Endothelial cell (in vitro differentiated cells): ENCODE measurements around the gene AIFM2. TPM values are rescaled to one million over a fixed set of nuclear protein-coding genes. Genes with fewer than 3 reads are reported as not detected.
A peak's percentile ranks its signal among the peaks of the same experiment; 100 is the strongest.

Experiments
- DNase-seq: peaks from one replicate; pipeline ENCODE4 v3.0.0; 2021; ENCODE audit warnings: low spot score
- H3K27ac Mint-ChIP-seq: one replicate; pipeline ENCODE4 v1.8.0; 2021; ENCODE audit warnings: mixed read lengths, inconsistent platforms; ENCODE audit not compliant: unreplicated experiment
- H3K27me3 Mint-ChIP-seq: one replicate; pipeline ENCODE4 v1.8.0; 2021; ENCODE audit warnings: mild to moderate bottlenecking, moderate library complexity, mixed read lengths, inconsistent platforms; ENCODE audit not compliant: unreplicated experiment
- H3K36me3 Mint-ChIP-seq: one replicate; pipeline ENCODE4 v1.8.0; 2021; ENCODE audit warnings: mild to moderate bottlenecking, low read depth, mixed read lengths, inconsistent platforms; ENCODE audit not compliant: unreplicated experiment
- H3K4me1 Mint-ChIP-seq: one replicate; pipeline ENCODE4 v1.8.0; 2021; ENCODE audit warnings: mild to moderate bottlenecking, mixed read lengths, inconsistent platforms; ENCODE audit not compliant: unreplicated experiment
- H3K4me3 Mint-ChIP-seq: one replicate; pipeline ENCODE4 v1.8.0; 2021; ENCODE audit warnings: mild to moderate bottlenecking, mixed read lengths, inconsistent platforms; ENCODE audit not compliant: unreplicated experiment
- H3K9me3 Mint-ChIP-seq: one replicate; pipeline ENCODE4 v1.8.0; 2021; ENCODE audit warnings: mixed read lengths, inconsistent platforms; ENCODE audit not compliant: unreplicated experiment
- total RNA-seq: library from RNA; stranded (reverse); fragmentation: NEBNext Ultra II Directional; extraction: Animal tissue kit (Norgen Biotek cat#: 25700); gene quantifications from one replicate; pipeline ENCODE4 v1.2.1, GENCODE V29; 2021; ENCODE audit not compliant: unreplicated experiment
- TF ChIP-seq, protein P1 (sequence below): fragments of 200-600 bp; sonication (generic); IDR thresholded peaks from one replicate; pipeline ENCODE4 v1.5.0; 2021; ENCODE audit warnings: antibody characterized with exemption; ENCODE audit not compliant: unreplicated experiment

The AIFM2 gene
- total RNA-seq, 1 donor from 2014 or later = 1.7 TPM

DNA sequence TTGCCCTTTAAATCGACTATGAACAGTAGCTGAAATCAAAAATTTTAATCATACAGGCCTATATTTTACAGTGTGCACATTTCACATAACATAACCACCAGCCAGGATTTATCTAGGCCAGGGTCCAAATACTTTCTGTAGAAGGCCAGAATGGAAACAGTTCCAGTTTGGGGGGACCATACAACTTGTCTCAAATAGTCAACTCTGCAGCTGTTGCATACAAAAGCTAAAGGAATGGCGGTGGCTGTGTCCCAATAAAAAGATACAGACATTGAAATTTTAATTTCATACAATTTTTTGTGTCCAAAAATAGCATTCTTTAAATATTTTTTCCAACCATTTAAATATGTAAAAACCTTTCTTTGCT lies 14.6 kb upstream of the AIFM2 start:
- DNase-seq = no peak
- H3K4me1 Mint-ChIP-seq = peaks cover 9% of the 10 kb centered on the region
- TF ChIP-seq, protein P1, sequence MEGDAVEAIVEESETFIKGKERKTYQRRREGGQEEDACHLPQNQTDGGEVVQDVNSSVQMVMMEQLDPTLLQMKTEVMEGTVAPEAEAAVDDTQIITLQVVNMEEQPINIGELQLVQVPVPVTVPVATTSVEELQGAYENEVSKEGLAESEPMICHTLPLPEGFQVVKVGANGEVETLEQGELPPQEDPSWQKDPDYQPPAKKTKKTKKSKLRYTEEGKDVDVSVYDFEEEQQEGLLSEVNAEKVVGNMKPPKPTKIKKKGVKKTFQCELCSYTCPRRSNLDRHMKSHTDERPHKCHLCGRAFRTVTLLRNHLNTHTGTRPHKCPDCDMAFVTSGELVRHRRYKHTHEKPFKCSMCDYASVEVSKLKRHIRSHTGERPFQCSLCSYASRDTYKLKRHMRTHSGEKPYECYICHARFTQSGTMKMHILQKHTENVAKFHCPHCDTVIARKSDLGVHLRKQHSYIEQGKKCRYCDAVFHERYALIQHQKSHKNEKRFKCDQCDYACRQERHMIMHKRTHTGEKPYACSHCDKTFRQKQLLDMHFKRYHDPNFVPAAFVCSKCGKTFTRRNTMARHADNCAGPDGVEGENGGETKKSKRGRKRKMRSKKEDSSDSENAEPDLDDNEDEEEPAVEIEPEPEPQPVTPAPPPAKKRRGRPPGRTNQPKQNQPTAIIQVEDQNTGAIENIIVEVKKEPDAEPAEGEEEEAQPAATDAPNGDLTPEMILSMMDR = no peak
- peaks cover 9% of the 10 kb centered on the region for H3K36me3 Mint-ChIP-seq
- no peaks in the 10 kb centered on the region for H3K9me3 Mint-ChIP-seq
- peak overlapping the region; percentile 87 for H3K4me3 Mint-ChIP-seq
- H3K27ac Mint-ChIP-seq = peak overlapping the region; percentile 83
- peaks cover 13% of the 10 kb centered on the region for H3K27me3 Mint-ChIP-seq

DNA sequence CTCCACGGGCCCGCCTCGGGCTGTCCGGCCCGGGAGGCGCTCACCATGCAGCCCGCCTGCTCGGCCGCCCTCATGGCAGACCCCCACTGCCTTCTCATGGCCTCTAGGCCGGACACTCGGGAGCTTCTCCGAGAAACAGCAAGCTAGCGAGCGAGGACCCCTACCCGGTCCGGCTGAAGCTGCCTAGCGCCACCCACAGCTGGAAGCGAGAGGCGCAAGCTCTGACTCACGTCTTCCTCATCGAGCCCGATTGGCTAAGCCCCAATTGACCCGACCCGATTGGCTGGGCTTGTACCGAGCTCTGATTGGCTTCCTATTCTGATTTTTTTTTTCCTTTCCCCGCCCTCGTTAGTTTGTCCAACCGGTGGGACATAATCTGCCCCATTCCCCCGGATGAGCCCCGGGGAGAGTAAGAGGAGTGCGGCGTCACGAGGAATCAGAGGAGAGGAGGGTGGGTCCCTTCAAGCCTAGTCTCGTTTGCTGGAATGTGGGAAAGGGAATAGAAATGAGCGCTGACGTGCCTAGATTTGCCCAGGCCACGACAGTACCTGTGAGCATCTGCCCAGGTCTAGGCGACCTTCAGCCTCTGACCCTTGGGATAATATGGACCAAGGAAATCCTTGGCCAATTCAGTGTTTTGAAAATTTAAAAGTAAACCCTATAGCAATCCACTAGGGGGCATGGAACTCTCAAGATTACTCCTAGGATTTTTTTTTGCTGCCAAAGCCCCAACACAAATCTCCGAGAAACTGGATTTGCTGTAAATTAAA lies 14.0 kb upstream of the AIFM2 start, which contains the start of gene TYSND1:
Gene TYSND1, minus strand, starts transcription at position 212 of the 770 bp plus-strand sequence. Its CDS starts 114 bp downstream, at position 98.
- Mint-ChIP-seq H3K27me3 (peaks cover 13% of the 10 kb centered on the region), H3K4me1 (peaks cover 9% of the 10 kb centered on the region), H3K4me3 (peak within 1 kb of the TSS; percentile 87), H3K9me3 (no peaks in the 10 kb centered on the region), H3K36me3 (peaks cover 9% of the 10 kb centered on the region), H3K27ac (peak within 1 kb of the TSS; percentile 83)
- peak; percentile 98 for DNase-seq
- TF ChIP-seq, protein P1 = peak; percentile 78

DNA sequence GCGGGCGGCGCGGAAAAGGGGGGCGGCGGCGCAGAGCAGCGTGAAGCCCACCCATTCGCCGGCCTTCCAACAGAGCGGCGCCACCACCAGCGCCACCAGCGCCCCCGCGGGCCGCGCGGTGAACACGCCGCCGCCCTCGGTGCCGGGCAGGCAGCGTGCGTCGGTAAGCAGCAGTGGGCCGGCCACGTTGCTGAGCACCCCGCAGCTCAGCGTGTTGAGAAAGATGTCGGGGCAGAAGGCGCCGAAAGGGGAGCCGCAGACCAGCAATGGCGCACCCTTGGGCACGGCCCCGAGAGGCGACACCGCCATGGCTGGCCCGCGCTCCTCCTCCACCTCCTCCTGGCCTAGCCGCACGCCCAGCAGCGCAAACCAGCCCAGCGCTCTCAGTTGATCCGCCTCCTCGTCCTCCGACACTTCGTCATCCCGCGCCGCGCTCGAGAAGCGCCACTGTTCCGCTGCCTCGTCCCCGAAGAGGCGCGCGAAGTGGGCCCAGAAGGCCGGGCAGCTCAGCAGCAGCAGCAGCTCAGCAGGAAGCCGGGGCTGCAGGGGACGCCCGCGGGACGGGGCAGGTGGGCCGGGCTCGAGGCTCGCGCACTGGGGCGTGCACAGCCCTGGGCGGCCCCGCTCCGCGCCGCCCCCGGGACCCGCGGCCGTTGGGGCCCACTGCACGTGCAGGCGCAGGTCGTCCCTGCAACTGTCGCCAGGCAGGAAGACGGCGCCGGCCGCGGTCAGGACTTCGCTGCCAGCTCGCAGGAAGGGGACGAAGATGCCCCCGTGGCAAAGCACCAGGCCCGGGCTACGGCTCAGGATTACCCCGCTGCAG lies 13.3 kb upstream of the AIFM2 start:
- Mint-ChIP-seq H3K36me3 (peaks cover 9% of the 10 kb centered on the region), H3K4me3 (peak overlapping the region; percentile 71), H3K27me3 (peaks cover 13% of the 10 kb centered on the region), H3K27ac (no peak overlapping the region), H3K4me1 (peaks cover 9% of the 10 kb centered on the region), H3K9me3 (no peaks in the 10 kb centered on the region)
- TF ChIP-seq, protein P1 = no peak
- peak; percentile 64 for DNase-seq

DNA sequence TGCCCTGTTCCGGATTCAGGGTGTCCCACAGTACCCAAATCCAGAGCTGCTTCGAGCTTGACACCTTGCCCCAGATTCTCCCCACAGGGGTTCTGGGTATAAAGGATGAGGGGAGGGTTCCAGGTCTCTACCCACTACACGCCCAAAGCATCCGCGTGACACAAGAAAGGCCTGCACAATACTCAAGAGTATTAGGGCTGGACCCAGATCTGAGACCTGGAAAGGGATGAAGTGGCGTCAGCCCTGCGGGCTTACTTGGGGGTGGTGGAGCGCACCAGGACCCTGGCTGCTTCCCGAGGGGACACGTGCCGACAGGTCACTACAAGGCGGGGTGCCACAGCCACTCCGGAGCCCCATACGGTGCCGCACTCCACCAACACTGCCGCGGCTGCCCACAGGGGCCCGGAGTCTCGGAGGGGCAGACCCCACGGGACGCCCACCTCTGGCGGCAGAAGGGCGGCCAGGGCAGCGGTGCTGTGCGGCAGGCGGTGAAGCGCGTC lies 12.6 kb upstream of the AIFM2 start:
- no peak overlapping the region for H3K27ac Mint-ChIP-seq
- TF ChIP-seq, protein P1 = no peak
- H3K27me3 Mint-ChIP-seq = peaks cover 11% of the 10 kb centered on the region
- DNase-seq = no peak
- peaks cover 12% of the 10 kb centered on the region for H3K36me3 Mint-ChIP-seq
- peak overlapping the region; percentile 77 for H3K4me3 Mint-ChIP-seq
- H3K9me3 Mint-ChIP-seq = no peaks in the 10 kb centered on the region
- H3K4me1 Mint-ChIP-seq = peaks cover 9% of the 10 kb centered on the region
